ENCODE results near the gene PLCL2.

DNA sequence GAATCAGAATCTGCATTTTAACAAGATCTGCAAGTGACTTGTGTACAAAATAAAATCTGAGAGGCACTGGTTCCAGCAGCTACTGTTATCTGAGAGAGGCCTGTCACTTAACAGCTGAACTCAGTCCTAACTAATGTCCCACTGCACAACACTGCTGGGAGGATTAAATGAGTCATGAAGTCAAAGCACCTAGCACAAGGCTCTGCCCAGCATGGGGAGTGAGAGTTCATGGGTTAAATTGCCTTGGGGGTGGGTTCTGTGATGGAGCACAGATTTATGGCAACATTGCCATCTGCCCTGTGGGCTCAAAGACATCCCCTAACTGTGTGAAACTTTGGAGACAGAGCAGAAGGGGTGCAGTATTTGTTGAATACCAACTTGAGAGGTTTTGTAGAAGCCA lies 250.9 kb downstream of the PLCL2 start:
- TF ChIP-seq, protein P1, sequence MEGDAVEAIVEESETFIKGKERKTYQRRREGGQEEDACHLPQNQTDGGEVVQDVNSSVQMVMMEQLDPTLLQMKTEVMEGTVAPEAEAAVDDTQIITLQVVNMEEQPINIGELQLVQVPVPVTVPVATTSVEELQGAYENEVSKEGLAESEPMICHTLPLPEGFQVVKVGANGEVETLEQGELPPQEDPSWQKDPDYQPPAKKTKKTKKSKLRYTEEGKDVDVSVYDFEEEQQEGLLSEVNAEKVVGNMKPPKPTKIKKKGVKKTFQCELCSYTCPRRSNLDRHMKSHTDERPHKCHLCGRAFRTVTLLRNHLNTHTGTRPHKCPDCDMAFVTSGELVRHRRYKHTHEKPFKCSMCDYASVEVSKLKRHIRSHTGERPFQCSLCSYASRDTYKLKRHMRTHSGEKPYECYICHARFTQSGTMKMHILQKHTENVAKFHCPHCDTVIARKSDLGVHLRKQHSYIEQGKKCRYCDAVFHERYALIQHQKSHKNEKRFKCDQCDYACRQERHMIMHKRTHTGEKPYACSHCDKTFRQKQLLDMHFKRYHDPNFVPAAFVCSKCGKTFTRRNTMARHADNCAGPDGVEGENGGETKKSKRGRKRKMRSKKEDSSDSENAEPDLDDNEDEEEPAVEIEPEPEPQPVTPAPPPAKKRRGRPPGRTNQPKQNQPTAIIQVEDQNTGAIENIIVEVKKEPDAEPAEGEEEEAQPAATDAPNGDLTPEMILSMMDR (IDR thresholded peaks at IDR 0.05) = no peak
- no peak for TF ChIP-seq POLR2A (IDR thresholded peaks at IDR 0.05)
